Urothelium cell line (cell line): ENCODE measurements around the gene RAC2.

Experiments used
- DNase-seq: peaks from one replicate; pipeline ENCODE4 v3.0.0; 2011; ENCODE audit warnings: low spot score, mixed read lengths
- FAIRE-seq: peaks from 2 replicates; lab custom pipeline; 2011; peaks lifted over from hg19 to GRCh38; lab: Jason Lieb, UNC

RAC2 gene

DNA sequence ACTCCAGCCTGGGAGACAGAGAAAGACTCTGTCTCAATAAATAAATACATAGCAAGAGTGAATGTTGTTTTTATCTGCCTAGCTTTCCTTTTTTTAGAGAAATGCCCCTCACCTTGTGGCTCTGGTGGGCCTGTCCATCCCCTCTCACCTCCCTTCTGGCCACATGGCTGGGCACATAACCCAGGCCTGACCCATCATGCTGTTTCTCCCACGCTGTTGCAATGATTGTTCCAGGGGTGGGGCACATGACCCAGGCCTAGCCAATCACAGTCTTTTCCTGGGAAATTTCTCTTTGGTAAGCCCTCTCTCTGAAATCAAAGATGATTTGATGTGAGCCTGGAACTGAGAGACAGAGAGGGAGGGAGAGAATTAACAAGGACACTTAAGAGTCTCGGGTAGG is 32.7 kb upstream of the RAC2 start:
- DNase-seq = no peak
- FAIRE-seq = no peak

DNA sequence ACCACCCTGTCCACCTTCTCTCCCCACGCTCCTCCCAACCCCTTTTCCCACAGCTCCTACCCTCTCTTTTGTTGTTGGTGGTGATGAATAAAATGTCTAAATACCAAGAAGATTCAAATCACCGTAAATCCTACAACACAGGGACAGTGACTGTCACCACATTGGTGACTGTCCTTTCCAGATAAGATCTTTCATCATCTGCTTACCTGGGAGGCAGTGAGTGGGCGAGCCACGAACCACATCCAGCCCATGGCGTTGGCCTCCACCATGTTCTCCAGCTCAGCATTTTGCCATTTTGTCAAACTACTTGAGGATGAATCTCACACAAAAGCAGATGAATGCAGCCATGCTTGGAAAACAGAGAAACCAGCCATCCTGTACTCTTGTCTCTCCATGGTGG is 31.6 kb upstream of the RAC2 start:
- FAIRE-seq = no peak
- DNase-seq = no peak

- FAIRE-seq = no peak
These were observed 31.1 kb upstream of the RAC2 start for GRCh38 chr22:37275134-37275533.

GRCh38 chr22:37274380-37274862 is 30.4 kb upstream of the RAC2 start:
- no peak for FAIRE-seq

More at GRCh38 chr22:37275134-37275533, 31.1 kb upstream of the RAC2 start:
- no peak for DNase-seq

DNA sequence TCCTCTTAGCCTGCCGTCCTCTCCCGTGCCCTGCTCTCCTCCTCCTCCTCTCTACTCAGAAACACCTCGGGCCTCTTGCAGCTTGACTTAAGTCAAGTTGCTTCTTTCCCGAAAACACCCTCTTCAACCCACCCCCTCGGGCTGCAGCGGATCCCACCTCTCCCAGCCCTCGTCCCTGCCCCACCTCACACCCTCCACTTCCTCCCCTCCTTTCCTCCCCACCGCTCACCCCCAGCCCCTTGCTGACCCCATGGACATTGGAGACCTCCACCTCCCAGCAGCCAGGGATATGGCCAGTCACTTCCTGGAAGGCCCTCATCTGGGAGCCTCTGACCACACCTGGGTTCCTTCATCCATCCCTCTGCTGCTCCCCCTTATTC is 29.8 kb upstream of the RAC2 start:
- DNase-seq (no peak), FAIRE-seq (no peak)

More at GRCh38 chr22:37274380-37274862, 30.4 kb upstream of the RAC2 start:
- DNase-seq = no peak

- FAIRE-seq (no peak), DNase-seq (peak; percentile 64)
These were observed 29.2 kb upstream of the RAC2 start for GRCh38 chr22:37273126-37273845.

GRCh38 chr22:37270928-37271650 is 27.0 kb upstream of the RAC2 start:
- DNase-seq (no peak), FAIRE-seq (no peak)

DNA sequence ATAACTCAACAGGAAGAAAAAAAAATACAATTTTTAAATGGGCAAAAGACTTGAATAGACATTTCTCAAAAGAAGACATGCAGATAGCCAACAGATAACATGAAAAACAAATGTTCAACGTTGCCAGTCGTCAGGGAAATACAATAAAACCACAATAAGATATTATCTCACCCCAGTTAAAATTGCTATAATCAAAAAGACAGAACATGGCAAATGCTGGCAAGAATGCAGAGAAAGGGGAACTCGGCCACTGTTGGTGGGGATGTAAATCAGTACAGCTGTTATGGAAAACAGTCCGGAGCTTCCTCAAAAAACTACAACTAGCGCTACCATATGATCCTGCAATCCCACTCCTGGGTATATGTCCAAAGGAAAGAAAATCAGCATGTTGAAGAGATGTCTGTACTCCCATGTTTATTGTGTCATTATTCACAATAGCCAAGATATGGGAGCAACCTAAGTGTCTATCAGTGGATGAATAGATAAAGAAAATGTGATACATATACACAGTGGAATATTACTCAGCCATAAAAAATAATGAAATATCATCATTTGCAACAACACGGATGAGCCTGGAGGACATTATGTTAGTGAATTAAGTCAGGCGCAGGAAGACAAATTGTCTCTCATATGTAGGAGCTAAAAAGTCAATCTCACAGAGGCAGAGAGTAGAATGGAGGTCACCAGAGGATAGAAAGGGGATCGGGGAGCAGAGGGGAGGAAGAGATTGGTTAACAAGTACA is 26.0 kb upstream of the RAC2 start:
- peak; percentile 89 for FAIRE-seq
- no peak for DNase-seq

GRCh38 chr22:37267661-37268413 is 23.8 kb upstream of the RAC2 start:
- FAIRE-seq (no peak), DNase-seq (no peak)

GRCh38 chr22:37267135-37267587 is 23.1 kb upstream of the RAC2 start:
- DNase-seq = peak; percentile 86
- no peak for FAIRE-seq

- FAIRE-seq (peak; percentile 42), DNase-seq (no peak)
These were observed 22.6 kb upstream of the RAC2 start for GRCh38 chr22:37266581-37267134.

- DNase-seq (no peak), FAIRE-seq (no peak)
These were observed 20.2 kb upstream of the RAC2 start for GRCh38 chr22:37263966-37264887.

DNA sequence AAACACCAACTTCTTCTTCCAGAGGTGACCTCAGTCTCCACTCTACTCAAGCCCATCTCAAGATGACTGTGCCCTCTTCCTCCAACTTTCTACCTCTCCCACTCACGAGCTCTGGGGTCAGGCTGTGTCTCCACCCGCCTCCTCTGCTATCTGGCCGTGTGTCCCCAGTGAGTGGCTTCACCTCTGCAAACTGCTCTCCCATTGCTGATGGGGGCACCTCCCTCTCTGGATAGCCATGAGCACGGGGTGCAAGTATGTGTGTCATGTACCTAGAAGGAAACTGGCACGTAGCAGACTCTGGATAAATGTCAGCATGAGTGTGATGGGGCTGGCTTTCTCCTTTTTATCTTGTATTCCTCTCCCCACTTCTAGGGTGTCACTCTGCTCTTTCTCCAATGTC is 18.3 kb upstream of the RAC2 start:
- no peak for DNase-seq
- FAIRE-seq = no peak

DNA sequence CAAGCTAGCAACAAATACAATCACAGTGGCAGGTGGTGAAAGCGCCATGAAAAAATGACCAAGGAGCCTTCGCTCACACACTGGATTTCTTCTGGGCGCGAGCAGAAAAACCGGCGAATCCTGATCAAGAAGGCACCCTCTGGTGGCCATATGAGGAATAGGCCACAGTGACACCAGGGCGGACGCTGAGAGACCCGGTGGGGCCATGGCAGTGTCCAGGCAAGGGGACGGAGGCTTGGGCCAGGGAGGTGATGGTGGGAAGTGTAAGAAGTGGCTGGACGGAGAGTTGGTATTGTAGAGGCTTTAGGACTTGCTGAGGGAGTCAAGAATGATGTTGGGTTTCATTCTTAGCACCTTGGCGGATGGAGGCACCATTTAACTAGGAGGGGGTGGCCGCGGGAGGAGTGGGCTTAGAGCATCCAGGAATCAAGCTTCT is 16.9 kb upstream of the RAC2 start:
- FAIRE-seq (peak; percentile 93), DNase-seq (peak; percentile 79)

GRCh38 chr22:37260155-37260795 is 16.2 kb upstream of the RAC2 start:
- DNase-seq (no peak), FAIRE-seq (no peak)

DNA sequence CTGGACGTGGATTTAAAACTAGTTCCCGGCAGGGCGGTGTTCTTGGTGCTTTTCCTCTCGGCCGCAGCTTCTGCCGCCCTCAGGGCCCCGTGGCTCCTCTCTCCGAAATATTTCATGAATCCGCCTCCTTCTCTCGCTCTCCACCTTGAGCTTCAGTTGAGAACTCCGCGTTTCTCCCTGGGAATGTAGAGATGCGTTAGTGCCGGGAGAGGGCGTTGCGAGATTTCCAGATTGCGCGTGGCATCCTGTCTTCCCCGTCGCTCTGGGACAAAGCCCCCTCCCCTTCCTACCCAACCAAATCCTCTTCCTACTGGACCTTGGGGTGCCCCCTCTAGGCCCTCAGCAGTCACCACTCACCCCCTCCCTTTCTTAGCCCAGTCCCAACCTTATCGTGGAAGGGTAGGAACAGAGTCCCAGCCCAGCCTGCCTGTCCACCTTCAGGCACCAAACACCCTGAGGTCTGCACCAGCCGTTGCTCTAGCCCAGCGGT is 15.5 kb upstream of the RAC2 start:
- DNase-seq (no peak), FAIRE-seq (no peak)

- DNase-seq = no peak
- FAIRE-seq = no peak
These were observed 14.8 kb upstream of the RAC2 start for GRCh38 chr22:37258753-37259401.
